Measurements from ENCODE around the gene STARD7.

Gene STARD7

GRCh38 chr2:96204836-96205624 lies 3.6 kb downstream of the STARD7 start:
- H3K27ac ChIP-seq, result no peak overlapping the region
- TF ChIP-seq CTCF (conservative IDR thresholded peaks at IDR 0.05), result no peak

DNA sequence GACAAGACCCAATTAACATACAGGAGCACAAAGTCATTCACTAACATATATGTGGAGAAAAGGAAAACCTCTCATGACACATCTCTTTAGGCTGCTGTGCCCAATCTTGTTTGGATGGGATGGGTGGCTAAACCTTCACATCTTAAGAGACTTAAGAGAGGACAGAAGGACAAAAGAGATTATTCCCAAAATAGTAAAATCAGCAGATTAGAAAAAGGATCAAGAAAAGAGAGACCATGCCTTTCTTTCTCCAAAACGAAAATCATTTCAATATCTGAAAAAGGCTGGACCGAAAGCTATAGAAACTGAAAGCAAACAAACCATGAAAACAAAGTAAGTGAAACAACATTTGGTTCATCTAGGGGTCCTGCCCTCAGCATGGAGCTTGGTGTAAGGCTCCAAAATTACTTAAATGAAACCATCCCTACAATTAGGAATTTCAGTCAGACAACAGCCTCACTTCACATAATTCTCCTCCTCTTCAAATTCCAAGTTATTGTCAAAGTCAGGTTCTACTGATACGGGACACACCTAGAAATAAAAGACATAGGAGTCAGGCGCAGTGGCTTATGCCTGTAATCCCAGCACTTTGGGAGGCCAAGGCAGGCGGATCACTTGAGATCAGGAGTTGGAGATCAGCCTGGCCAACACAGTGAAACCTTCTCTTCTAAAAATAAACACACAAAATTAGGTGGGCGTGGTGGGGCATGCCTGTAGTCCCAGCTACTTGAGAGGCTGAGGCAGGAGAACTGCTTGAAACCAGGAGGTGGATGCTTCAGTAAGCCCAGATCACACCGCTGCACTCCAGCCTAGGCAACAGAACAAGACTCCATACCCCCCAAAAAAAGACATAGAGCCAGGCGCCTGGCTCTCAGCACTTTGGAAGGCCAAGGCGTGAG lies 5.2 kb downstream of the STARD7 start:
- no peak overlapping the region for H3K27ac ChIP-seq
- TF ChIP-seq CTCF (conservative IDR thresholded peaks at IDR 0.05), result no peak
- TF ChIP-seq ZFX (IDR thresholded peaks at IDR 0.05), result no peak

GRCh38 chr2:96202152-96202854 lies 6.3 kb downstream of the STARD7 start:
- TF ChIP-seq CTCF (conservative IDR thresholded peaks at IDR 0.05) (no peak), ZFX (IDR thresholded peaks at IDR 0.05) (no peak)
- H3K27ac ChIP-seq, result no peak overlapping the region

GRCh38 chr2:96201338-96201737 lies 7.3 kb downstream of the STARD7 start:
- H3K27ac ChIP-seq, result no peak overlapping the region
- TF ChIP-seq ZFX (IDR thresholded peaks at IDR 0.05) (no peak), CTCF (conservative IDR thresholded peaks at IDR 0.05) (no peak)

DNA sequence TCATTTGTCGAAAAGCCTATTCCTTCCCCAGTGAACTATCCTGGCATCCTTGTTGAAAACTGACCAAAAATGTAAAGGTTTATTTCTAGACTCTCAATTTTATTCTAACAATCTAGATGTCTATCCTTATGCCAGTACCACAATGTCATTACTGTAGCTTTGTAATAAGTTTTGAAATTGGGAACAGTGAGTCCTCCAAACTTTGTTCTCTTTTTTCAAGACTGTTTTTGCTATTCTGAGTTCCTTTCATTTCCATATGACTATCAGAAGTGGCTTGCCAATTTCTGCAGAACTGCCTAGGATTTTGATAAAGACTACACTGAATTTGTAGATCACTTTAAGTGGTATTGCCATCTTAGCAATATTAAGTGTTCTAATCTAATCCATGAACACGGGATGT lies 9.7 kb downstream of the STARD7 start:
- no peak overlapping the region for H3K27ac ChIP-seq
- TF ChIP-seq CTCF (conservative IDR thresholded peaks at IDR 0.05) (no peak), ZFX (IDR thresholded peaks at IDR 0.05) (no peak)

- no peak overlapping the region for H3K27ac ChIP-seq
- TF ChIP-seq CTCF (conservative IDR thresholded peaks at IDR 0.05) (no peak), ZFX (IDR thresholded peaks at IDR 0.05) (no peak)
Measured at GRCh38 chr2:96197546-96198255, 10.9 kb downstream of the STARD7 start.

All from C4-2B (cell line).